HG03571 (cell line): ENCODE data around the gene RGL2.
"Not testable (repeated sequence)": the region's sequence is repeated elsewhere in the genome, so short reads cannot be mapped to it uniquely, and the experiment has no call there.

Source experiments
- ATAC-seq: cut with Tn5 transposase; IDR thresholded peaks from one replicate; pipeline ENCODE4 v1.9.1; 2021; ENCODE audit not compliant: unreplicated experiment

RGL2 gene, protein sequence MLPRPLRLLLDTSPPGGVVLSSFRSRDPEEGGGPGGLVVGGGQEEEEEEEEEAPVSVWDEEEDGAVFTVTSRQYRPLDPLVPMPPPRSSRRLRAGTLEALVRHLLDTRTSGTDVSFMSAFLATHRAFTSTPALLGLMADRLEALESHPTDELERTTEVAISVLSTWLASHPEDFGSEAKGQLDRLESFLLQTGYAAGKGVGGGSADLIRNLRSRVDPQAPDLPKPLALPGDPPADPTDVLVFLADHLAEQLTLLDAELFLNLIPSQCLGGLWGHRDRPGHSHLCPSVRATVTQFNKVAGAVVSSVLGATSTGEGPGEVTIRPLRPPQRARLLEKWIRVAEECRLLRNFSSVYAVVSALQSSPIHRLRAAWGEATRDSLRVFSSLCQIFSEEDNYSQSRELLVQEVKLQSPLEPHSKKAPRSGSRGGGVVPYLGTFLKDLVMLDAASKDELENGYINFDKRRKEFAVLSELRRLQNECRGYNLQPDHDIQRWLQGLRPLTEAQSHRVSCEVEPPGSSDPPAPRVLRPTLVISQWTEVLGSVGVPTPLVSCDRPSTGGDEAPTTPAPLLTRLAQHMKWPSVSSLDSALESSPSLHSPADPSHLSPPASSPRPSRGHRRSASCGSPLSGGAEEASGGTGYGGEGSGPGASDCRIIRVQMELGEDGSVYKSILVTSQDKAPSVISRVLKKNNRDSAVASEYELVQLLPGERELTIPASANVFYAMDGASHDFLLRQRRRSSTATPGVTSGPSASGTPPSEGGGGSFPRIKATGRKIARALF

DNA sequence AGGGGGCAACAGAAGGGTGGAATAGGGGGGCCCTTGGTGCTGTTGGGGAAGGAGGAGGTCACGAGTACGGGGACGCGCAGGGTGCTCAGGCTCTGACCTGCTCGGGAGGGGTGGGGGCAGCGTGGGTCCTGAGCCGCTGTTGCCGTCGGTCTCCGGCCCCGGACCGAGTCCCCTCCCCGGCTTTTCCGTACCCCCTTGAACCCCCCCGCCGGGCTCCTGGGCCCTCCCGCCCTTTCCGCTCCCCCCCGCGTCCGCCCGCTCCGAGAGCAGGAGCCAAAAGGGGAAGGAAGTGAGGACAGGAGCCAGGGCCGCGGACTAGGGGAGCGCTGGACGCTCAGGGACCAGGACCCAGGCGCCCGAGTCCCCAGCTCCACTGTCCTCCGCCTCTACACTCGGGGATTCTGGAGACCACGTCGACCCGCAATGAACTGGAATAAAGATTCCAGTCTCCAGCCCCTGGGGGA lies at the start of gene RGL2:
TSS of gene RGL2 (minus strand) at position 170 of the 464 bp plus-strand sequence. CDS start 332 bp downstream, outside the sequence.
- ATAC-seq: no peak

DNA sequence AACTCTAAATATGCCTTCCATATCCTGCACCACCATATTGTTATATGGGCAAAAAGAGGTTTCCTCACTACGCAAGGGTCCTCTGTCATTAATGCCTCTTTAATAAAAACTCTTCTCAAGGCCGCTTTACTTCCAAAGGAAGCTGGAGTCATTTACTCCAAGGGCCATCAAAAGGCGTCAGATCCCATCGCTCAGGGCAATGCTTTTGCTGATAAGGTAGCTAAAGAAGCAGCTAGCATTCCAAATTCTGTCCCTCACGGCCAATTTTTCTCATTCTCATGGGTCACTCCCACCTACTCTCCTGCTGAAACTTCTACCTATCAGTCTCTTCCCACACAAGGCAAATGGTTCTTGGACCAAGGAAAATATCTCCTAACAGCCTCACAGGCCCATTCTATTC lies 49.1 kb upstream of the RGL2 start:
- ATAC-seq: no peak

DNA sequence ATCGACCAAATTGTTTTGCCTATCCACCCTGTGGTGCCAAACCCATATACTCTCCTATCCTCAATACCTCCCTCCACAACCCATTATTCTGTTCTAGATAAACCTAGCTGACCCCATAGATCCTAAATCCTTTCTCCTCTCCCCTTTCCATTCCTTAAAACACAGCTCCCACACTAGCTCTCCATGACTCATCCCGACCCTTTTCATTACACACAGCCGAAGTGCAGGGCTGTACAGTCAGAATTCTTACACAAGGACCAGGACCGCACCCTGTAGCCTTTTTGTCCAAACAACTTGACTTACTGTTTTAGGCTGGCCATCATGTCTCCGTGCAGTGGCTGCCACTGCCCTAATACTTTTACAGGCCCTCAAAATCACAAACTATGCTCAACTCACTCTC lies 48.2 kb upstream of the RGL2 start:
- not testable (repeated sequence) for ATAC-seq

DNA sequence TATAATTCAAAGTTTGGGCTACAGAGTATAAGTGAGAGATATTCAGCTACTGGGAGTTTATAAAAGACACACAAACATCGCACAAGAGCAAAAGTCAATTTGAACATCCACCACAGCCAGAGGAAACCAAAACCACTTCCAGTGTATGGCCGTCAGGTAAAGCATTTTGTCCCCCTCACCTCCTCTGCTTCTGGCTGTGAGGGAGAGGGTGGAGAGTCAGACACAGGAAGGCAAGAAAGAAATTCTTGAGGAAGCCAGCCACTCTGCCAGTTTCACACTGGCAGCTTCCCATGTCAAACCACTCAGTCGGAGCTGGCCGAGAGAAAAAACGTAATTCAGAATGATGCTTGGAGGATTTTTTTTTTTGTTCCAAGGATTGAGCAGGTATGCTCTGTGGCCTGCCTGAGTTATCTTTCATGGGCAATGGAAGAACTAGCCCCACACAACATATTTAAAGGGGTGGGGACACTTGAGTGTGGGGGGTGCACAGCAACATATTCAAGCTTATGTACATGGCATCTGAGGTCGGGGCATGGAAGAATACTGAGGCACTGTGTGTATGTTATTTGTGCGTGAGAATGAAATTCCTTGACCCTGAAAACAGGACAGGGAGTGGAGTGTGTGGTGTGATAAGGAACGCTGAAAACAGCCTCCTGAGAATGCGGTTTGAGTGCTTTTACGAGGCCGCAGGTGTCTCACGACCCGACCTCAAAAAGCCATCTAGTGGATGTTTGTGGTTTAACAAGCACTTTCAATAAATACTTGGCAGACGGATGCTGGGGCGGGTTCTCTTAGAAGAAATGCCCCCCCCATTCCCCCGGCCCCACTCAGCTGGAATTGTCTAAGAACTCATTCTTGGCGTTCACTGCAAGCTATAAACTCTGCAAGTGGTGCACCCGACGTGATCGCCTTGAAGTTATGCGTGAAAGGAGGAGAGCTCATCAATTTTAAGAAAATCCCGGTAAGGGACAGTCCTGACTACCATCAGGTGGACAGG lies 46.3 kb upstream of the RGL2 start:
- ATAC-seq: no peak

DNA sequence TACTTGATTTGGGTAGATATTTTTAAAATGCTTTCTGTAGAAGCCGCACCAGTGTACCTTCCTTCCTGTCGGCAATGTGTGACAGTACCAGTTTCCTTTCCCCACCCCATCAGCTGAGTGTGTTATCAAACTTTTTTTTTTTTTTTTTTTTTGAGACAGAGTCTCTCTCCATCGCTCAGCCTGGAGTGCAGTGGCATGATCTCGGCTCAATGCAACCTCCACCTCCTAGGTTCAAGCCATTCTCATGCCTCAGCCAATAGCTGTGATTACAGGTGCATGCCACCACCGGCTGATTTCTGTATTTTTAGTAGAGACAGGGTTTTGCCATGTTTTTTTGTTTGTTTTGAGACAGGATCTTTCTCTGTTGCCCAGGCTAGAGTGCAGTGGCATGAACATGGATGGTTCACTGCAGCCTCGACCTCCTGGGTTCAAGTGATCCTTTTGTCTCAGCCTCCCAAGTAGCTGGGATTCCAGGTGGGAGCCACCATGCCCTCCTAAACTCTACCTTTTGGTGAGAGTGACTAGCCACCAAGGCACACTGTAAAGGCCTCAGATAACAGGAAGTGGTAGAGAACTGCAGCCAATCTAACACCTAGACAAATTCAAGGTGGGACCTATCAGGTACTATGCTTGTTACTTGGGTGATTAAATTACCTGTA lies 45.3 kb upstream of the RGL2 start:
- no peak for ATAC-seq

DNA sequence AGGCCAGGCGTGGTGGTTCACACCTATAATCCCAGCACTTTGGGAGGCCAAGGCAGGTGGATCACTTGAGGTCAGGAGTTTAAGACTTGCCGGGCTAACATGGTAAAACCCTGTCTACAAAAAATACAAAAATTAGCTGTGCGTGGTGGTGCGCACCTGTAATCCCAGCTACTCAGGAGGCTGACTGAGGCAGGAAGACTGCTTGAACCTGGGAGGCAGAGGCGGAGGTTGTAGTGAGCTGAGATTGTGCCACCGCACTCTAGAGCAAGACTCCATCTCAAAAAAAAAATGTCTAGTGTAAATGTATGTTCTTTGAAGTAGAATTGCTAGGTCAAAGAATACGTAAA lies 44.8 kb upstream of the RGL2 start:
- not testable (repeated sequence) for ATAC-seq

DNA sequence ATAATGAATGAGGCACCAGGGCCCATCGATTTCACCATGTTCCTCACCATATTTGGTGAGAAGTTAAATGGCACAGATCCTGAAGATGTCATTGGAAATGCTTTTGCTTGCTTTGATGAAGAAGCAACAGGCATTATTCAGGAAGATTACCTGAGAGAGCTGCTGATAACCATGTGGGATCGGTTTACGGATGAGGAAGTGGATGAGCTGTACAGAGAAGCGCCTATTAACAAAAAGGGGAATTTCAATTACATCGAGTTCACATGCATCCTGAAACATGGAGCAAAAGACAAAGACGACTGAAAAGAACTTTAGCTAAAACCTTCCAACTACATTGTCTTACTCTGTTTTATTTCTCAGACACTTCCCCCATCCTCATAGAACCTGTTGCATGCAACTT lies 40.5 kb upstream of the RGL2 start:
- ATAC-seq: no peak

DNA sequence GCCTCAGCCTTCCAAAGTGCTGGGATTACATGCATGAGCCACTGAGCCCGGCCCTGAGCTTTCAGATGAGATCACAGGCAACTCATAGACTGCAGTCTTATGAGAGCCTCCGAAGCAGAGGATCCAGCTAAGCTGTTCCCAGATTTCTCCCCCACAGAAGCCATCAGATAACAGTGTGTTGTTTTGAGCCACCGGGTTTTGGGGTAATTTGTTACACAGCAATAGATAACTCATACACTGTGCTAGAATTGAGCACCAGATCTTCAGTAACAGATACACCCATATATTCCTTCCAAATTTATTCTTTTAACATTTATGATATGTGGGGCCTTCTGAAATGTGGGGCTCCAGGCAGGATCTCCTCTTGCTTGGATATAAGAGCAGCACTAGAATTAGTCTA lies 37.8 kb upstream of the RGL2 start:
- ATAC-seq: no peak

DNA sequence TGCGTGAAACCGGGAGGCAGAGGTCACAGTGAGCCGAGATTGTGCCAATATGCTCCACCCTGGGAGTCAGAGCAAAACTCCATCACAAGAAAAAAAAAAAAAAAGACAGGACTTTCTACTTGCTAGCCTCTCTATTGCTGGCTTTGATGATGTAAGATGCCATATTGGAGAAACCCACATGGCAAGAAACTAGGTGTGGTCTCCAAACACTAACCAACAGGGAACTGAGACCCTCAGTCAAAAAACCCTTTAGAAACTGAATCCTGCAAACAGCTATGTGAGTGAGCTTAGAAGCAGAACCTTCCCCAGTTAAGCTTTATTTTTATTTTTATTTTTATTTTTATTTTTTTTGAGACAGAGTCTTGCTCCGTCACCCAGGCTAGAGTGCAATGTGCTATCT lies 37.2 kb upstream of the RGL2 start:
- no peak for ATAC-seq

DNA sequence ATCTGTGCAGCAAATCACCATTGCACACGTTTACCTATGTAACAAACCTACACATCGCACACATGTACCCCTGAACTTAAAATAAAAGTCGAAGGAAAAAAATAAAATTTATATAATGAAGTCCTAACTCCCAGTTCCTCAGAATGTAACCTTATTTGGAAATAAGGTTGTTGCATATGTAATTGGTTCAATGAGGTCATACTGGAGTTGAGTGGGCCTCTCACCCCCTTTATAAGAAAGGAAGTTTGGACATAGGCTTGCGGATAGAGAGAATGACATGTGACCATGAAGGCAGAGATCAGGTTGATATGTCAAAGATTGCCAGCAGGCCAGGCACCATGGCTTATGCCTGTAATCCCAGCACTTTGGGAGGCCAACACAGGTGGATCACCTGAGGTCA lies 34.9 kb upstream of the RGL2 start:
- no peak for ATAC-seq

DNA sequence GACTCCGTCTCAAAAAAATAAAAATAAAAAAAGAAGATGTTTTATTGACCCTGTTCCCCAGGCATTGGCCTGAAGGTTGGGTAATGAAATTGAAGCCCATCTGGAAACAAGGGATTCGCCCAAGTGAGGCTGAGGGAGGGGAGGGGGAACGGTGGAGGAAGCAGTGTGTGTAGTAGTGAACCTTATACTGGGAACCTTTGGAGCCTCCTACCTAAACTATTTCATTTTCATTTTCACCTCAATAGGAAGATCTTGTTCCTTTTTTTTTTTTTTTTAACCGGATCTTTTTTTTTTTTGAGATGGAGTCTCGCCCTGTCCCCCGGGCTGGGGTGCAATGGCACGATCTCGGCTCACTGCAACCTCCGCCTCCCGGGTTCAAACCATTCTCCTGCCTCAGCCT lies 32.0 kb upstream of the RGL2 start:
- ATAC-seq: no peak

DNA sequence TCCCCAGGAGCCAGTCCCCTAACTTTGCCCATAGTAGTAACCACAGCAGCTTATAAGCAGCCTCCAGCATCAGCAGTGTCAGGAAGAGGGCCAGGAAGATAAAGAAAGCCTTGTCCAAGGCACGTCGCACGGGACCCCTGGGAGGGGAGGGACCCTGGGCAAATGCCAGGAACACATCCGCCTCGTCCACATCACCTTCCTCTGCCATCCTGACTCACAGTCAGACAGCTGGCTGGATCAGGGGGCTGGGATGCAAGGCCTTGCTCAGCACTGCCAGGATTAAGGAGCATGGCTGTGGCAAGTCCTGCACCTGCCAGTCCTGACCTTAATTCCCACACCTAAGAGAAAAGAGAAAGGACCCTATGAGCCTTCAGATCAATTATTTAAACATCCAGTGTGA lies 30.3 kb upstream of the RGL2 start:
- no peak for ATAC-seq

DNA sequence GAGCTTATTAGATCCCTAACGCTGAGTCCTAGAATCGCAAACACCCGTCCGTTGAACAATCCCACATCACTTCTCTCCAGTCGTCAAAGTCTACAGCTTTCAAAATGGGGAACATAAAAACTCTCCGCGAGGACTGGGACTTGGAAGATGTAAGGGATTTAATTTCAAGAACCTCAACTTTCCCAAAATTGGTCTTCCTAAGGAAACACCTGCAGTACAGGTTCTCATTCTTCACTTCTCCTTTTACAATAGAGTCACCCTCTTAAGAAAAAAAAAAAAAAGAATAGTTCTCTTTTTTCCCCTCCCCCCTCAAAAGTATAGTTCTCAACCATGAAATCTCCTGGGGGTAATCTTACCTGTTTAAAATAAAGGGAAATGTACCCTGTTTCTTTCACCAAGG lies 25.4 kb upstream of the RGL2 start:
- ATAC-seq: no peak

DNA sequence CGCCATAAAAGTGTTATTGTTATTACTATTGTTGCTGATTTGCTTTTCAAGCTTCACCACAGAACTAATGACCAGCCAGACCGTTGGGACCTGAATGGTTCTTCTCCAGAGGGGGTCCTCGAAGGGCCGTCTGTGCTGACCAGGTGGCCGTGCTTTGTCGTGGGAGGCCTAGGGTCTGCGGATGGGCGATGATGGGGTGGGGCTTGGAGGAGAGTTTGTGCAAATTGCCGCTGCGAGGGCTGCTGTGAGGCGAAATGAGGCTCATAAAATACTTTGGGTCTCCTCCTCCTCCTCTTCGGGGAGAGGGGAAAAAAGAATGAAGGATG lies 24.8 kb upstream of the RGL2 start:
- ATAC-seq: no peak

DNA sequence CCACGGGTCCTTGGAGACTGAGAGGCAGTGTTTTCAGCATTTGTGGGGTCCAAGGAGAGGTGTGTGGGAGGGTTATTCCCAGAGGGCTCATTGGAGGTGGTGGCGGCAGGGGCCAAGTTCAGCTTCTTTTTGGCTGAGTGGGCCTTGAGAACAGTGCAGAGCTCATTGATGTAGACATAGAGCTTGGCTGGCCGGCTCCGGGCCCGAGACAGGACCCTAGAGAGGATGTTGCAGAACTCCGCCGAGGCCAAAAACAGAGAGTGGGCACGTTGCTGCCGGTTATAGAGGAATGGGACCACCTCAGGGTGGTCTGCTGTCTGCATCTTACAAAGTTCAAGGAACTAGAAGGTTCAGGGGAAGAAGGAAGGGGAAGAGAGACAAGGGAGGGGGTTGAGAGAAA lies 22.5 kb upstream of the RGL2 start:
- no peak for ATAC-seq

DNA sequence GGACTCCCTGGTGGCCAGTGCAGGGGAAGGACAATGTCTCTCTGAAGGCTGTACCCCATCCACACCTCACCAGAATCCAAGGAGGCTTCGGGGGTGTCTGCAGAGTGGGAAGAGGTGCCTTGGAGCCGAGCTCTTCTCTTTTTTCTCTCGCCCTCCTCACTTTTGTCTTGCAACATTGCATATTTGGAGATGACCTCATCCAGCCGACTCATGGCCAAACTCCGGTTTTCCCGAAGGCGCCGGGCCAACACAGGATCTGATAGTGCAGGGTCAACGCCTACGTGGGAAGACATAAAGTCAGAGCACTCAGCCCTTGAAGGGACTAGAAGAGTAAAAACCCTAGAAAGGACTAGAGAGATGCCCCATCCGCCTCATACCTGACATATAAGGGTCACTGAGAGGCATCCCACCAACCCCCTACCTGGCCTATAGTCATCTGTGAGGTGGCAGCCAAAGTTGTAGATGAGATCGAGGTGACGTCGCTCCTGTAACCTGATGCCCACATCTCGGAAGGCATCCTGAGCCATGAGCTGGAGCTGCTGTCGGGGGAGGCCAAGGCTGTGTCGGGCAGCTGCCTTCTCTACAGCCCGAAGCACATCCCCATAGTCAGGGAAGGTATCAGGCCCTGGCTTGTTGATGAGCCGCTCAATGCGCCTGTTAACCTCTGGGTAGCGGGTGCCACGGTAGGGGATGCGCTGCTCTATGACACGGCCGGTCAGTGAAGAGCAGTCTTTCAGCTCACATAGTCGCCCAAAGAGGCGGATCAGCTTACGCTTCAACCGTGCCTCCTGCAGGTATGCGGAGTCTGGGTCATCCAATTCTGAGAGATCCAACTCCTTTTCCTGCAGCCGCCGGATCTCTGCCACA lies 21.8 kb upstream of the RGL2 start:
- ATAC-seq: no peak

DNA sequence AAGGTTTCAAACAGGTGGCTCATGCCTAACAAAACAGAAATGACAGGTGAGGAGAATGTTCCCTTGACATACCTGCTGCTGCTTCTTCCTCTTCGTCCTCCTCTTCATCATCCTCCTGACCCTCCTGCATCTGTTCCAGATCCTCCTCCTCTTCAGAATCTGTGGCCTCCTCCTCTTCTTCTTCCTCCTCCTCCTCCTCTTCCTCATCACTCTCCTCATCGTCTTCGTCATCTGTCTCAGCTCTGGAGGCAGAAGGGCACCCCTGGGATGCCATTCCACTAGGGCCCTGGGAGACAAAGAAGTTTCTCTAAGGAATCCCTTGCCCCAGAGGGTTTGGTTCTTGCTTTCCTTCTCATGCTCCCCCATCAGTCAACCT lies 21.2 kb upstream of the RGL2 start:
- no peak for ATAC-seq

DNA sequence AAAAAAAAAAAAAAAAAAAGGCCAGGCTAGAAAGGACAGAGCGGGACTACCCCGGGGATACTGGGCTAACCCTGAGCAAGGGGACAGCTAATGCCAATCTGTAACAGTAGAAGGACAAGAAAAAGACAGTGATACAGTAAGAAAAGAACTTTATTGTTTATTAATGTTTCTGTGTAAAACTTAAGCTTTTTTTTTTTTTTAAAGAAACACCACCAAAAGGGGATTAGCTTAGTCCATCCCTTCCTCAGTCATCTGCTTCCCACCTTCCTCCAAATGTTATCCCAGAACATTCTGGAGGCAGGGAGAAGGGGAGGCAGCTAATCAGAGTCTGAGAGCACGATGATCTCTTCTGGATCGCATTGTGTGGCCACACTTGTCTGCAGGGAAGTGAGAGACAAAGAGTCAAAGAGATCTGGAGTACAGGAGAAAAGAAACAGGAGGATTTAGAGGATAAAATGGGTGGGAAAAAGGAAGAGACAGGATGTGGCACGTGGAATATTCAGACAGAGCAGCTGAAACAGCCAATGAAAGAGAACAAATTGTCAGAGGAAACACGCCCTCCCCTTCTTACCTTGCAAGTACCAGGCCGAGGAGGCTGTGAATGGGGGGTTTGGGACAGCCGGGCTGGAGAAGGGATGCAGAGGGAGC lies 19.8 kb upstream of the RGL2 start:
- no peak for ATAC-seq

DNA sequence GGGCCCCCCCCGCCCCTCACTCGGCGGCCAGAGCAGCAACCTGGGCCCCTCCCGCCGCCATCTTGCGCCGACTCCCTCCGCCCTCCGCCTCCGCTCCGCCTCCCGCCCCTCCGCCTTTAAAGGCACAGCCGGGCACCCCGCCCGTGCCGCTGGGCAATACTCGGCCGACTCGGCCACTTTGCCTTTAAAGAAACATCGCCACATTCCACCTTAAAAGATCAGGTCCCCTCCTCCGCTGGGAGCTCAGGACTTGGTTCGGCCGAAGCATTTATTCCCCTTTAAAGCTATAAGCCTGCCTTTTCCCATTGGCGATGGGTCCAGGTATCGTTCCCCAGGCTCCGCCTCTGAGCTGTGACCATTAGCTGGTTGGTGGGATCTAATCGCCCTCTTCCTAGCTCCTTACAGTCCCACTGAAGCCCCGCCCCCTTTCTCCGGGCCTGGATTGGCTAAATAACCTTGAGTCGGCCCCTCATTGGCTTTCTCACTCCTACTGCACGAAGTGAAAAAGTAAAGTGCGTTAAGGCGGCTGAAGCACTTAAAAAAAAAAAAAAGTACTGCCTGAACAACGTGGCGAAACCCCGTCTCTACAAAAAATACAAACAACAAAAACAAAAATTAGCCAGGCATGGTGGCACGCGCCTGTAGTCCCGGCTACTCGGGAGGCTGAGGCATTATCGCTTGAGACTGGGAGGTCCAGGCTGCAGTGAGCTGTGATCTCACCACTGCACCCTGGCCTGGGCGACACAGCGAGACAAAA lies 19.1 kb upstream of the RGL2 start, which contains the start of gene ZBTB22:
TSS of gene ZBTB22 (minus strand) at position 76 of the 757 bp plus-strand sequence. CDS start 828 bp downstream, outside the sequence.
- ATAC-seq: peak; percentile 36
